GM19452 (cell line): ENCODE measurements around the gene FXYD1.
"Not testable (repeated sequence)": the region's sequence is repeated elsewhere in the genome, so short reads cannot be mapped to it uniquely, and the experiment has no call there.

Experiments used
- ATAC-seq: cut with Tn5 transposase; IDR thresholded peaks from one replicate; pipeline ENCODE4 v1.9.1; 2021; ENCODE audit not compliant: unreplicated experiment

Gene FXYD1

DNA sequence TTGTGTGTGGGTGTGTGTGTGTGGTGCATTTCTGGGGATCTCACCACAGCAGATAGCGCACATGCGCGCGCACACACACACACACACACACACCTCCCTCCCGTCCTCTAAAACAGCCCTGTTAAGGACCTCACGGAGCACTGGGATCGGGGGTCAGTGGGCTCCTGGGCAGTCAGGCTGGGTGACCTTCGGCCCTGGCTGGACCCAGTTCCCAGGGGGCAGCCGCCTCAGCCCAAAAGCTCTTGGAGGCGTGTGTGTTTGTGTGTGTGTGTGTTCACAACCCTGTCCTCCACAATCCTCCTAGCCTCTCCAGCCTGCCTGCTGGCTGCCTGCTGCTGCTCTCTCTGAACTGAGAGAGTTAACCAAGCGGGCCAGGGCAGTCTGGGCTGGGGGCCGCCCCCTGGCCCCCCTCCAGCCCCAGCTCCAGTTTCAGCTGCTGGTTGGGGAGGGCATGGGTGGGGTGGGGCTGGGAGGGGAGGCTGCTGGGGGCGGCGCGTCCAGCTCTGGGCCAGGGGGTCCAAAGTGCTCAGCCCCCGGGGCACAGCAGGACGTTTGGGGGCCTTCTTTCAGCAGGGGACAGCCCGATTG, at the start of gene FXYD1:
FXYD1 (plus strand) TSS at position 520 of the 588 bp plus-strand sequence. CDS start 1,256 bp downstream, outside the sequence.
- ATAC-seq = no peak

DNA sequence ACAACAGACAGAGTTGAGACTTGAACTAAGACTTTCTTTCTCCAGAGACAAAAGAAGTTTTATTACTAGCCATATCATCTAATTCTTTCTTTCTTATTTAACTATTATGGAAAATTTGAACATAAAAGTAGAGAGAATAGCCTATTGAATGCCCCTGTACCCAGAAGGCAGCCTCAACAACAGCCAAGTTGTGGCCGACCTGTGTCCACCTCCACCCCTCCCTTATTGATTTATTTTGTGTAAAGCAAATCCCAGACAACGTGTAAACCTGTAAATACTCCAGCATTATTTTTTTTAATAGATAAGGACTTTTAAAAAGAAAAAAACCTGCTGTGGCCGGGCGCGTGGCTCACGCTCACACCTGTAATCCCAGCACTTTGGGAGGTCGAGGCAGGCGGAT, 49.1 kb upstream of the FXYD1 start:
- ATAC-seq = no peak

DNA sequence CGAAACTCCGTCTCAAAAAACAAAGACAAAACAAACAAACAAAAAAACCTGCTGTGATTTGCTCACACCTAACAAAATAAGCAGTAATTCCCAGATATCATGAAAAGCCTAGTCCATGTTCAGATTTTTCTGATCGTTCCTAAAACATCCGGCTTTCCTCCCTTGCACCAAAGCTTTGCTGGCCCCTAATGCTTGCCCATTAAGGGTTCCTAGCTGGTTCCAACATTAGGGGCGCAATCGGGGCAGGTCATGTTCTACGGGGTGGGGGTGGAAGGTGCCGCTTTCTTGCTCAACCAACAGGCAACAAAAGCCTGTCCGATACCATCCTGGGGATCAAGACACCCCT, 48.5 kb upstream of the FXYD1 start:
- ATAC-seq = no peak

DNA sequence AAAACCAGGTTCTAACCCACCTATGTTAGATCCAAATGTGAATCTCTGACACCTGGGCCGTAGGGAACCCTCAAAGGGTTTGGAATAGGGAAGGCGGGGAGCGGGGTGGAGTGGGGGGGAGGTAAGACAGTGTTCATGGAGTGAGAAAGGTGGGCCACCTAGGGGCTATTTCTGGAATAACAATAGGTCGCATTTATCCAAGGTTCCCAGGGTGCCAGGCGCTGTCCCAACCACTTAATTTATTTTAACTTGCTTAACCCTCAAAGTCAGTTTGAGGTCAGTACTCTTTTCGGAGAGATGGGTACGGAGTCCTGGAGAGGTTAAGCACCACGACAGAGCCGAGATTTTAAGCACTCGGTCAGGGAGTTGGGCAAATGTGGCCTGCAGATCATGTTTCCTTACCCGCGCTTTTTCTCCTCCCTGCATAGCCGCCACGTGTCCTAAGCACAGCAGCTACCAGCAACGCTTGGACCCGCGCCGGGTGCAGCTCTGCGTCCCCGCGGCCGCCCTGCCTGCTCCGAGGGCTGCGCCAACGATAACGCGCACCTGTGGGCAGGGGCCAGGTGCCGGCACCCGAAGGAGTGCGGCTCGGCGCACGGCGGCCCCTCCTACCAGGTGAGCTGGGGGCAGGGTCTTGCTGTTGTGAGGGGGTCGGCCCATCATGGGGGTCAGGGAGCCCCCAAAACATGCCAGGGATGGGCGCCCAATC, 48.0 kb upstream of the FXYD1 start:
- ATAC-seq = no peak

DNA sequence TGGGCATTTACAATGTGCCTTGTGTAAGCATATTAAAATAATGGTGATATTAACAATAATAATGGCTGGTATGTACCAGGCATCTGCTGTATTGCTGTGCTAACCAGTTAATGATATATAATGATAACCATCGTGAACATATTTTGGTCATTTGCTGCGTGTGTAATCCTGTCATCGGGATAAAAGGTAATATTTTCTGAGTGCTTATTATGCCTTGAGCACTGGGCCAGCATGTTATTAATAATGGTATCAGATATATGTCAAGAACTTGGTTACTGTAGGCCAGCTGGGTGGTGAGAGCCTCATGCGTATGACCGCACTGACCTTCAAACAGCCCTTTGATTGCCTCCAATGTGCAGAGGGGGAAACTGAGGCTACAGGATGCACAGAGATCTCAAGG, 45.2 kb upstream of the FXYD1 start:
- no peak for ATAC-seq

DNA sequence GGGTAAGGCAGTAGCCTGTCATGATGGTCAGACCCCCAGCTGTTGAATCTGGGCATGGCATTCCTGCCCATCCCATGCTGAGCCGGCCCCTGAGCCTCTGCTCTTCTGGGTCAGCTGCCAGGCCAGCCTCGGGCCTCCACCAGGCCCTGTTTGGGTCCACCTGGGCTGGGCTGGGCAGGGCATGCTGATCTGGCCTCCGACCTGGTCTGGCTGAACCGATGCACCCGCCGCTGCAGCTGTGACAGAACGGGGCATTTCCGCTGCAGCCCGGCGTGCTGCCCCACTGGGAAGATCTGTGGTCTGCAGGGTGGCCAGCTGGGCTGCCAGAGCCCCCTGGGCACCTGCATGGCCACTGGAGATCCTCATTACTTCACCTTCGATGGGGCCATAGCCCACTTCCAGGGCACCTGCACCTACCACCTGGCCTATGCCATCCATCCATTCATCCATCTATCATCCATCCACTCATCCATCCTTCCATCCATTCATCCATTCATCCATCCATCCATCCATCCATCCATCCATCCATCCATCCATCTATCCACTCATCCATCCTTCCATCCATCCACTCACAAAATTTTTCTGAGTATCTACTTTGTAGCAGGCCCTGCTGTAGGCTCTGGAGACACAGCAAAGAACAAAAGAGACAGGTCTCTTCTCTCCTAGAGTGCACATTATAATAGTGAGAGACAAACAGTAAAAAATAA, 44.5 kb upstream of the FXYD1 start:
- no peak for ATAC-seq

DNA sequence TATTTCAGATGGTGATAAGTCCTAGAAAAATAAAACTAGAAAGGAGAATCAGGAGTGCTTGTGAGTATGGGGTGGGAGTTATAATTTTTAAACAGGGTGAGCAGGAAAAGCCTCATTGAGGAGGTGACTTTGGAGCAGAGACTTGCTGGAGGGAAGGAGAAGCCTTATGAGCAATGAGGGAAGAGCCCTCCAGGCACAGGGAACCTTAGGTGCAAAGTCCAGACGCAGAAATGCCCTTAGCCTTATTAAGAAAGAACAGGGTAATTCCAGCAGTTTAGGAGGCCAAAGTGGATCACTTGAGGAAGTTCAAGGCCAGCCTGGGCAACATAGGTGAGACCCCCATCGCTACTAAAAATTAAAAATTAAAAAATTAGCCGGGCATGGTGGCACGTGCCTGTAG, 44.0 kb upstream of the FXYD1 start:
- no peak for ATAC-seq

DNA sequence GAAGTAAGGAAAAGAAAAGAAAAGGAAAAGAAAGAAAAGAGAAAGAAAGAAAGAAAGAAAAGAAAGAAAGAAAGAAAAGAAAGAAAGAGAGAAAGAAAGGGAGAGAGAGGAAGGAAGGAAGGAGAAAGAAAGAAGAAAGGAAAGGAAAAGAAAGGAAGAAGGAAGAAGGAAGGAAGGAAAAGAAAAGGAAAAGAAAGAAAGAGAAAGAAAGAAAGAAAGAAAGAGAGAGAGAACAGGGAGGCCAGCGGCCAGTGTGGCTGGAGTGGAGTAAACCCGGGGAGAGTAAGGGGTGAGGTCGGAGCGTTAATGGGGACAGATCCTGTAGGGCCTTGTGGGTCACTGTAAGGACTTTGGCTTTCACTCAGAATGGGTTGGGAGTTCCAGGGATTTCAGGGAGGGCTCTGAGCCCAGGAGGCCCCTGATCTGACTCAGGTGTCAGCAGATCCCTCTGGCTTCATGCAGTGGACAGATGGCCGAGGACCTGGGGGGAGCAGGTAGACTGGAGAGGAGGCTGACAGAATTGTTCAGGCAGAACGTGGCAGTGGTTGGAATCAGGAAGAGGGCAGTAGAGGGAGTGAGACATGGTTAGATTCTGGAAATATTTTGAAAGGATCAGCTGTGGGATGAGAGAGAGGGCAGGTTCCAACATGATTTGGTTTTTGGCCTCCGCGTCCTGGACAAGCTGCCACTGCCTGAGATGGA, 42.8 kb upstream of the FXYD1 start:
- no peak for ATAC-seq

DNA sequence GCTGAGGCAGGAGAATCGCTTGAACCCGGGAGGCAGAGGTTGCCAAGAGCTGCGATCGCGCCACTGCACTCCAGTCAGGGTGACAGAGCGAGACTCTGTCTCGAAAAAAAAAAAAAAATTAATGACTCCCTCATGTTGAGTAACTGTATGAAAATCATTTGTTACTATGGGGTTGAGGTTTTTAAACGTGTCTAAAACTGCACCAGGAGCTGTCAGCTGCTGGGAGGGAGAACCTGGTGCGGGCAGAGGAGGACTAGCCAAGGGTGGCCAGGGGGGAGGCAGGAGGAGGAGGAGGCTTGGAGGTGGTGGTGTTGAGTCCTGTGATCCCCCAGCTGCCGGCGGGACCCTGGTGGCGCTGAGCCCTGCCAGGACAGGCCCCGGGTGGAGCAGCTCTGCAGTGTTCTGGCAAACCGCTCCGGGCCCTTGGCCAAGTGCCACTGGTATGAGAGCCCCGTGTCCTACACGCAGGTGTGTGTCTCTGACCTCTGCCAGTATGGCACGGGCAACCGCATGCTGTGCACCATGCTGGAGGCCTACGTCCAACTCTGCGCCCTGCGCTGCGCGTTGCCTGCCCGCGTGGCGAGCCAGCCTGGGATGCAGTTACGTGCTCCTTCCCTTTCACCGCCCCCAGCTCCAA, 40.1 kb upstream of the FXYD1 start:
- no peak for ATAC-seq

DNA sequence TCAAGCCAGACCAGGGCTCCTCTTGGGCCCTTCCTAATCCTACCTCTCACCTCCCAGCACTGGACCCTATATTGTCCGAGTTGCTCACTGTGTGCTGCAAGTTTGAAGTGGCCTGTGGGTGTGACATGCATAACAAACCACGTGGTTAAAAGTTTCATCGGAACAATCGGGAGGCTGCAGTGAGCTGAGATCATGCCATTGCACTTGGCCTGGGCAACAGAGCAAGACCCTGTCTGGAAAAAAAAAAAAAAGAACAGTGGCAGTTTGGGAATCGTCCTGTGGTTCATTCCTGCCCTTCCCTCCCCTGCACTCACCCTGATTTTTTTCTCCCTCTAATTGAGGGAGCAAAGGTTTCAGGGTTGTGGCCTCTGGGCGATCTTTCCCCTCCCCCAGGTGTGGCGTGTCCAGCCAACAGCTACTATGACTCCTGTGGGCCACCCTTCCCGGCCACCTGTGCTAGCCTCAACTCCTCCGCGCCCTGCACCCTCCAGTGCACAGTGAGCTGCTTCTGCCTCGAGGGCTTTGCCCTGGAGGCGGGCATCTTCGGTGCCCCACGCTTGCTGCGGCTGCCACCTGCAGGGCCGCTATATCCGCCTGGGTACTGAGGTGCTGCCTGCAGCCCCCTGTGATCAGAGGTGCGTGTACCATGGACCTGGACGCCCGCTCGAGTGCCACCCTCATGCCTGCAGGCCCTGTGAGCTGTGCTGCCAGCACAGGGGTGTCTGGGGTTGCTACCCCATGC, 39.3 kb upstream of the FXYD1 start:
- ATAC-seq = no peak

DNA sequence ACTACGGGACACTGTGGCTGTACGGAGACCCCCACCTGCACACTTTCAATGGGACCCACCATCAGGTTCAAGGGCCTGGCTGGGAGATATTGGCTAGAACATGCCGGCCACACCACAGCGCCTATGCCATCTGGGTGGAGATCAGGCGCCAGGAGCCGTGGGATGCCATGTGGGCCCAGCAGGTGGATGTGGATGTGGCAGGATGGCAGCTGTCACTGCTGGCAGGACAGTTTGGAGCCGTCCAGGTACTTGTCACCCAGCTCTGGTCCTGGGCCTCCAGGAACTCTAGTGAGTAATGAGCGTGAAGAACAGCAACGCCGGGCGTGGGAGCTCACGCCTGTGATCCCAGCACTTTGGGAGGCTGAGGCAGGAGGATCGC, 38.7 kb upstream of the FXYD1 start:
- ATAC-seq = no peak

DNA sequence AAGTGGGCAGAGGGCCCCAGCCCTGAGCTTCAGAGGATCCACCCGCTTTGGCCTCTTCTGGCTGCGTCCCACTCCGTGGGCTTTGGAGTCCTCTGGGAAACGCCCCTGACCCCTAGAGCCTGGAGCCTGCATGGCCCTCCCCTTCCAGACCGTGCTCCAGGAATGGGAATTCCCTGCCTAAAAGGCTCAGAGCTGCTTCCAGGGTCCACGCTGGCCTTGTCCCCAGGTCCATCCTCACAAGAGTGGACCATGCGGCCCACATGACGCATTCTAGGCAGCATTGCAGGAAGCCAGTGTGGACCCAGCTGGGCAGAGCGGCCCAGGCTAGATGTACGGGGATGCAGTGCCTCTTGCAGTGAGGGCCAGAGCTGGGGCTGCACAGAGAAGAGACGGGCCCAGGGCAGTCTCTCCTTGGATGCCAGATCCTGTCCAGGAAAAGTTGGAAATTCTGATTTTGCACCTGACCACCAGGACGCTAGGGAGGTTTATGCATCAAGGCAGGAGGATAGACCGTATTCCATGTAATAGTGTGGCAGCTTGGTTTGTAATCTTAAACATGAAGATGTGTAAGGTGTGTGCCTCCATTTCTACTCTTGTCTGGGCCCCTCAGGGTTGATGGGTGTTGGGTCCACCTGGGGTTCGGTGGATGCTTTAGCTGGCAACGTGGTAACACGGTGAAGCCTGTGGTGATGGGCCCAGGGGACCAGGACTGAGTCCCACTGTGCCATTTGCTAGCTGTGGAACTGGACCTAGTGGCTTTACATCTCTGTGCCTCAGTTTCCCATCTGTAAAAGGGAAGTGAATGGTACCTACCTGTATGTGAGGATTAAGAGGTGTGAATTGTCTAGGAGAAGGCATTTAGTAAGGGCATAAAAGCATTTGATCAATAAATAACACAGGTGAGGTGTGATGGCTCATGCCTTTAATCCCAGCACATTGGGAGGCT, 37.8 kb upstream of the FXYD1 start:
- ATAC-seq = no peak

DNA sequence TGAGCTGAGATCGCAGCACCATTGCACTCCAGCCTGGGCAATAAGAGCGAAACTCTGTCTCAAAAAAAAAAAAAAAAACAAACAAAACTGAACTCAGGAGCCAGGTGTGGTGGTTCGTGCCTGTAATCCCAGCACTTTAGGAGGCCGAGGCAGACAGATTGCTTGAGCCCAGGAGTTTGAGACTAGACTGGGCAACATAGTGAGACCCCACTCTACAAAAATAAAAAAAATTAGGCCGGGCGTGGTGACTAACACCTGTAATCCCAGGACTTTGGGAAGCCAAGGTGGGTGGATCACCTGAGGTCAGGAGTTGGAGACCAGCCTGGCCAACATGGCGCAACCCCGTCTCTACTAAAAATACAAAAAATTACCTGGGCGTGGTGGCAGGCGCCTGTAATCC, 36.7 kb upstream of the FXYD1 start:
- not testable (repeated sequence) for ATAC-seq

DNA sequence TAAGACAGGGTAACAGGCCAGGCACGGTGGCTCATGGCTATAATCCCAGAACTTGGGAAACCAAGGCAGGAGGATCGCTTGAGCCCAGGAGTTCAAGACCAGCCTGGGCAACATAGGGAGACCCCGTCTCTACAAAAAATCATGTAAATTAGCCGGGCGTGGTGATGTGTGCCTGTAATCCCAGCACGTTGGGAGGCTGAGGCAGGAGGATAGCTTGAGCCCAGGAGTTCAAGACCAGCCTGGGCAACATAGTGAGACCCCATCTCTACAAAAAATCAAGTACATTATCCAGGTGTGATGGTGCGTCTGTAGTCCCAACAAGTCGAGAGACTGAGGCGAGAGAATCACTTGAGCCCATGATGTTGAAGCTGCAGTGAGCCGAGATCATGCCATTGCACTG, 35.0 kb upstream of the FXYD1 start:
- ATAC-seq = not testable (repeated sequence)

DNA sequence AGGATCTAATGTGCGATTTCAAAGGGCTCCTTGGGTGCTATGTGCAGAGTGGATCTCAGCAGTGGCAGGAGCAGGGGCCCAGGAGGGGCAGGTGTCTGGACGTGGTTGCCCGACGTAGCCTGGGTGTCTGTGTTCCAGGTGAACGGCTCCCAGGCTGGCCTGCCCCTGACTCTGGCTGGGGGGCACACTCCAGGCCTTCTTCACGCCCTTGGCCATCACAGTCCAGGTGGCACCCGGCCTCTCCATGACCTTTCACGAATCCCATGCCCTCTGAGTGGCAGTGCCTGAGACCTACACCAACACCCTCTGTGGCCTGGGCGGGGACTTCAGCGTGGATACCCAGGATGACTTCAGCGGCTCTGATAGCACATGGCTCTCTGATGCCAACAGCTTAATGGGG, 34.3 kb upstream of the FXYD1 start:
- ATAC-seq = no peak

DNA sequence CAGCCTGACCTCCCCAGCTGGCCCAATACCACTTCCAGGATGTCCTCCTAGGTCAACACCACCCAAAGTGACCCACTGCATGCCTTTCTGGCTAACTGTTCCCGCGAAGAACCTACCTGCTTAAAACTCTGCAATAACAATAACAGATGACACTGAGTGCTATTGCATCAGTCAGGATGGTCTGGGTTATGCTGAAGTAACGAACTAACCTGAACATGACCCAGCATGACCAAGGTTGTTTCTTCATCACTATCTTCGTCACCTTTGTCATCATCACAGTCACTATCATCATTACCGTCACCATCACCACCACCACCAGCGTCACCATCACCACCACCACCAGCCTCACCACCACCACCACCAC, 33.6 kb upstream of the FXYD1 start:
- no peak for ATAC-seq

DNA sequence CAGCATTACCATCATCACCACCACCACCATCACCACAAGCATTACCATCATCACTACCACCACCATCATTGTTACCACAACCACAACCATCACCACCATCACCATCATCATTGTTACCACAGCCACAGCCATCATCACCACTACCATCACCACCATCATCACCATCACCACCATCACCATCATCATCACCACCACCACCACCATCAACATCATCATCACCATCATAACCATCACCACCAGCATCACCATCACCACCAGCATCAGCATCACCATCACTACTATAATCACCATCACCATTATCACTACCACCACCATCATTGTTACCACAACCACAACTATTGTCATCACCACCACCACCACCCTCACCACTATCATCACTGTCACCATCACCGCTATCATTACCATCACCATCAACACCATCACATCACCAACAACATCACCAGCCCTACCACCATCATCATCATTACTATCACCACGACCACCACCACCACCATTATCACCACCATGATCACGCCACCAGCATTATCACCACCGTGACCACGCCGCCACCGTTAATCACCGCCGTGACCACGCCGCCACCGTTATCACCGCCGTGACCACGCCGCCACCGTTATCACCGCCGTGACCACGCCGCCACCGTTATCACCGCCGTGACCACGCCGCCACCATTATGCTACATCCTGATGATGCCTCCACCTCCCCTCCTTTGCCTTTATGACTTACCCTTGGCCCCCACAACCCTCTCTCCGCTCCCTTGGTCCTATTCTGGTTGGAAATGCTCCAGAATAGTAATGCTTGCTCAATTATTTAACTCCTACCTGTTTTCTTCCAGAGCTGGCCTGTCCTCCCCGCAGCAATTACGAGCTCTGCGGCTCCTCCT, 33.0 kb upstream of the FXYD1 start:
- ATAC-seq = no peak

DNA sequence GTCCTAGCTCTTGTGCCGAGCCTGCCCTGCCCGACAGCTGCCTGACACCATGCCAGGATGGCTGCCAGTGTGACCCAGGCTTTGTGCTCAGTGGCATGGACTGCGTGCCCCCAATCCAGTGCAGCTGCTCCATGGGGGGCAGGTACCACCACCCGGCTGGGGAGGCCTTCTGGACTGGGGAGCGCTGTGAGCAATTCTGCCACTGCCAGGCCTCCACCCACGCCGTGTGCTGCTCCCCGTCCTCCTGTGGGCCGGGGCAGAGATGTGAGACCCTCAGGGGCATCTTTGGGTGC, 32.4 kb upstream of the FXYD1 start:
- no peak for ATAC-seq
